ENCODE measurements around the gene KLHL2. TPM values are rescaled to one million over a fixed set of nuclear protein-coding genes. Genes with fewer than 3 reads are reported as not detected.

Gene KLHL2
- total and polyA plus RNA-seq, 2 of the 13 experiments (the other 11 are each of a cell fraction or from before 2014, with no cell fraction given), result 9.2 to 17.6 TPM

DNA sequence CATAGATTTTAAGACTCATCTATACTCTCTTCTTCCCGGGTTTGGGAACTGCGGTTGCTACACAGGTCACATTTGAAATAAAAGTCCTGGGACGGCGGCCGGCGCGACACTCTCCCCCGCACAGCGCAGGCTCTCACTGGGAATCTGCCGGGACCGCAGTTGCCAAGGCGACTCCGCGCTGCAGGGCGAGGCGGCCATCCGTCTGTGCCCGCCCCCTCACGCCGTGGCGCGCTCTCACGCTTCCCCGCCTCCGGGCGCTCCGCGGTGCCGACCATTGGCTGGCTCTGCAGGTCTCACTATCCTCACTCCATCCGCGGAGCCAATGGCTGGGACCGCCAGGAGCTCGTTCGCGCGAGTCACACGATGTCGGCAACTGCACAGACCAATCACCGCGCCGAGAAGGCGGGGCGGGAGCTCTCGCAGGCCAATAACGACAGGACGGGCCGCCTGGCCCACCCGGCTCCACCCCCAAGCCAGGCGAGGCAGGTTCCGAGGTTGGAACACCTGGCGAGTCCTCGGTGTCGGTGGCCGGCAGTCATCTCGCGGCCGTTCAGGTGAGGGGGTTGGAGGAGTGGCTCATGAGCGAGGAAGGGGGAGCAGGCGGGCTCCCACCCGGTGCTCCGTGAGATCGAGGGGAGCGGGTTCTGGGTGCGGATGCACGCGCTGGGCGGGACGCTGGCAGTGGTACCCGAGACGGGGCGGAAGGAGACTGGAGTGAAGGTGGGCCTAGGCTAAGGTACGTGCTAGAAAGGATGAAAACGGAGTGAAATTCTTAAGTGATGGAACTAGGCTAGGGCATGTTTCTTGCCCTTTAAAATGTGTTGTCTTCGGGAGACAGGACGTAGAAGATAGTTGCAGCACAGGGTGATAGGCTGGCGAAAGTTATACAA, 120.1 kb downstream of the KLHL2 start, which contains the start of gene MSMO1 (continued):
- TF ChIP-seq NBN (conservative IDR thresholded peaks at IDR 0.05) (no peak), GATAD1 (CRISPR knock-in tag; IDR thresholded peaks at IDR 0.05) (peak; percentile 57; the same call in 1 of the 2 replicates), CENPX (CRISPR knock-in tag; IDR thresholded peaks at IDR 0.05) (no peak), ZNF672 (CRISPR knock-in tag; IDR thresholded peaks at IDR 0.05) (no peak), ZNF337 (CRISPR knock-in tag; IDR thresholded peaks at IDR 0.05; ENCODE audit: borderline replicate concordance, low read depth) (0 out of 2 replicates have a peak, but pooled peaks have one; percentile 61), KLF12 (CRISPR knock-in tag; IDR thresholded peaks at IDR 0.05; ENCODE audit: borderline replicate concordance) (peak; percentile 59; the same call in 1 of the 2 replicates), SP2 (CRISPR knock-in tag; IDR thresholded peaks at IDR 0.05) (peak; percentile 99), ZFYVE20 (CRISPR knock-in tag; IDR thresholded peaks at IDR 0.05; ENCODE audit: borderline replicate concordance, low read depth) (no peak), ZNF383 (CRISPR knock-in tag; IDR thresholded peaks at IDR 0.05; ENCODE audit: borderline replicate concordance) (no peak), NR2F6 (IDR thresholded peaks at IDR 0.05) (no peak), NR2F6 (CRISPR knock-in tag; IDR thresholded peaks at IDR 0.05) (no peak), SAFB2 (CRISPR knock-in tag; IDR thresholded peaks at IDR 0.05; ENCODE audit: borderline replicate concordance, low read depth) (peak; percentile 98), ZNF605 (CRISPR knock-in tag; IDR thresholded peaks at IDR 0.05) (peak; percentile 97)
- TF ChIP-seq, protein P1, sequence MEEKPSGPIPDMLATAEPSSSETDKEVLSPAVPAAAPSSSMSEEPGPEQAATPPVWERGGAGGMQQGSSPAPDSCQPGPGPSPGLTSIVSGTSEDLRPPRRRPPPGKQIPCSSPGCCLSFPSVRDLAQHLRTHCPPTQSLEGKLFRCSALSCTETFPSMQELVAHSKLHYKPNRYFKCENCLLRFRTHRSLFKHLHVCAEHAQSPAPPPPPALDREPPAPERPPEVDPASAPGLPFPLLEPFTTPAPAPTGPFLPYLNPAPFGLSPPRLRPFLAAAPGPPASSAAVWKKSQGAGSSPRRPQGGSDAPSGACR (CRISPR knock-in tag; IDR thresholded peaks at IDR 0.05), result peak; percentile 77
- TF ChIP-seq, protein P2, sequence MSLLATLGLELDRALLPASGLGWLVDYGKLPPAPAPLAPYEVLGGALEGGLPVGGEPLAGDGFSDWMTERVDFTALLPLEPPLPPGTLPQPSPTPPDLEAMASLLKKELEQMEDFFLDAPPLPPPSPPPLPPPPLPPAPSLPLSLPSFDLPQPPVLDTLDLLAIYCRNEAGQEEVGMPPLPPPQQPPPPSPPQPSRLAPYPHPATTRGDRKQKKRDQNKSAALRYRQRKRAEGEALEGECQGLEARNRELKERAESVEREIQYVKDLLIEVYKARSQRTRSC (CRISPR knock-in tag; IDR thresholded peaks at IDR 0.05; ENCODE audit: low read depth), result peak; percentile 59; the same call in 1 of the 2 replicates
- TF ChIP-seq, protein P3, sequence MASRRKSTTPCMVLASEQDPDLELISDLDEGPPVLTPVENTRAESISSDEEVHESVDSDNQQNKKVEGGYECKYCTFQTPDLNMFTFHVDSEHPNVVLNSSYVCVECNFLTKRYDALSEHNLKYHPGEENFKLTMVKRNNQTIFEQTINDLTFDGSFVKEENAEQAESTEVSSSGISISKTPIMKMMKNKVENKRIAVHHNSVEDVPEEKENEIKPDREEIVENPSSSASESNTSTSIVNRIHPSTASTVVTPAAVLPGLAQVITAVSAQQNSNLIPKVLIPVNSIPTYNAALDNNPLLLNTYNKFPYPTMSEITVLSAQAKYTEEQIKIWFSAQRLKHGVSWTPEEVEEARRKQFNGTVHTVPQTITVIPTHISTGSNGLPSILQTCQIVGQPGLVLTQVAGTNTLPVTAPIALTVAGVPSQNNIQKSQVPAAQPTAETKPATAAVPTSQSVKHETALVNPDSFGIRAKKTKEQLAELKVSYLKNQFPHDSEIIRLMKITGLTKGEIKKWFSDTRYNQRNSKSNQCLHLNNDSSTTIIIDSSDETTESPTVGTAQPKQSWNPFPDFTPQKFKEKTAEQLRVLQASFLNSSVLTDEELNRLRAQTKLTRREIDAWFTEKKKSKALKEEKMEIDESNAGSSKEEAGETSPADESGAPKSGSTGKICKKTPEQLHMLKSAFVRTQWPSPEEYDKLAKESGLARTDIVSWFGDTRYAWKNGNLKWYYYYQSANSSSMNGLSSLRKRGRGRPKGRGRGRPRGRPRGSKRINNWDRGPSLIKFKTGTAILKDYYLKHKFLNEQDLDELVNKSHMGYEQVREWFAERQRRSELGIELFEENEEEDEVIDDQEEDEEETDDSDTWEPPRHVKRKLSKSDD (CRISPR knock-in tag; IDR thresholded peaks at IDR 0.05; ENCODE audit: low read depth), result peak; percentile 54
- TF ChIP-seq, protein P4, sequence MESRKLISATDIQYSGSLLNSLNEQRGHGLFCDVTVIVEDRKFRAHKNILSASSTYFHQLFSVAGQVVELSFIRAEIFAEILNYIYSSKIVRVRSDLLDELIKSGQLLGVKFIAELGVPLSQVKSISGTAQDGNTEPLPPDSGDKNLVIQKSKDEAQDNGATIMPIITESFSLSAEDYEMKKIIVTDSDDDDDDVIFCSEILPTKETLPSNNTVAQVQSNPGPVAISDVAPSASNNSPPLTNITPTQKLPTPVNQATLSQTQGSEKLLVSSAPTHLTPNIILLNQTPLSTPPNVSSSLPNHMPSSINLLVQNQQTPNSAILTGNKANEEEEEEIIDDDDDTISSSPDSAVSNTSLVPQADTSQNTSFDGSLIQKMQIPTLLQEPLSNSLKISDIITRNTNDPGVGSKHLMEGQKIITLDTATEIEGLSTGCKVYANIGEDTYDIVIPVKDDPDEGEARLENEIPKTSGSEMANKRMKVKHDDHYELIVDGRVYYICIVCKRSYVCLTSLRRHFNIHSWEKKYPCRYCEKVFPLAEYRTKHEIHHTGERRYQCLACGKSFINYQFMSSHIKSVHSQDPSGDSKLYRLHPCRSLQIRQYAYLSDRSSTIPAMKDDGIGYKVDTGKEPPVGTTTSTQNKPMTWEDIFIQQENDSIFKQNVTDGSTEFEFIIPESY (CRISPR knock-in tag; IDR thresholded peaks at IDR 0.05), result no peak
- TF ChIP-seq, protein P5, sequence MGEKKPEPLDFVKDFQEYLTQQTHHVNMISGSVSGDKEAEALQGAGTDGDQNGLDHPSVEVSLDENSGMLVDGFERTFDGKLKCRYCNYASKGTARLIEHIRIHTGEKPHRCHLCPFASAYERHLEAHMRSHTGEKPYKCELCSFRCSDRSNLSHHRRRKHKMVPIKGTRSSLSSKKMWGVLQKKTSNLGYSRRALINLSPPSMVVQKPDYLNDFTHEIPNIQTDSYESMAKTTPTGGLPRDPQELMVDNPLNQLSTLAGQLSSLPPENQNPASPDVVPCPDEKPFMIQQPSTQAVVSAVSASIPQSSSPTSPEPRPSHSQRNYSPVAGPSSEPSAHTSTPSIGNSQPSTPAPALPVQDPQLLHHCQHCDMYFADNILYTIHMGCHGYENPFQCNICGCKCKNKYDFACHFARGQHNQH (CRISPR knock-in tag; IDR thresholded peaks at IDR 0.05), result peak; percentile 80
- TF ChIP-seq, protein P6, sequence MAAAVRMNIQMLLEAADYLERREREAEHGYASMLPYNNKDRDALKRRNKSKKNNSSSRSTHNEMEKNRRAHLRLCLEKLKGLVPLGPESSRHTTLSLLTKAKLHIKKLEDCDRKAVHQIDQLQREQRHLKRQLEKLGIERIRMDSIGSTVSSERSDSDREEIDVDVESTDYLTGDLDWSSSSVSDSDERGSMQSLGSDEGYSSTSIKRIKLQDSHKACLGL (CRISPR knock-in tag; IDR thresholded peaks at IDR 0.05), result peak; percentile 86
- TF ChIP-seq, protein P7, sequence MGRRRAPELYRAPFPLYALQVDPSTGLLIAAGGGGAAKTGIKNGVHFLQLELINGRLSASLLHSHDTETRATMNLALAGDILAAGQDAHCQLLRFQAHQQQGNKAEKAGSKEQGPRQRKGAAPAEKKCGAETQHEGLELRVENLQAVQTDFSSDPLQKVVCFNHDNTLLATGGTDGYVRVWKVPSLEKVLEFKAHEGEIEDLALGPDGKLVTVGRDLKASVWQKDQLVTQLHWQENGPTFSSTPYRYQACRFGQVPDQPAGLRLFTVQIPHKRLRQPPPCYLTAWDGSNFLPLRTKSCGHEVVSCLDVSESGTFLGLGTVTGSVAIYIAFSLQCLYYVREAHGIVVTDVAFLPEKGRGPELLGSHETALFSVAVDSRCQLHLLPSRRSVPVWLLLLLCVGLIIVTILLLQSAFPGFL (CRISPR knock-in tag; IDR thresholded peaks at IDR 0.05), result no peak
